Measurements from ENCODE around the gene RAB33A. TPM values are rescaled to one million over a fixed set of nuclear protein-coding genes. Genes with fewer than 3 reads are reported as not detected.

The RAB33A gene
- total RNA-seq, 2 donors from 2014 or later = 0.78 TPM; not detected in 1

Other genes with a start within 250 kb of the RAB33A start
- gene BCORL1, start 189.3 kb upstream of the RAB33A start, total RNA-seq = 1 to 10 TPM; 3.0 to 4.4 TPM
- 1 to 10 TPM; 1.6 to 3.6 TPM for gene ELF4, start 61.5 kb upstream of the RAB33A start, total RNA-seq
- gene AIFM1, start 6.1 kb upstream of the RAB33A start, total RNA-seq = 10 to 100 TPM; 14.8 to 22.4 TPM
- 1 to 10 TPM; 2.6 to 2.9 TPM for gene ZNF280C, start 96.9 kb downstream of the RAB33A start, total RNA-seq
- 10 to 100 TPM; 10.6 to 18.5 TPM for gene SLC25A14, start 168.0 kb downstream of the RAB33A start, total RNA-seq
- 10 to 100 TPM in 1 of 2 donors, 1 to 10 TPM in 1; 1.8 to 15.2 TPM for gene GPR119, start 213.7 kb downstream of the RAB33A start, total RNA-seq
- 10 to 100 TPM in 1 of 2 donors, 1 to 10 TPM in 1; 7.0 to 13.2 TPM for gene RBMX2, start 230.0 kb downstream of the RAB33A start, total RNA-seq

Measured in body of pancreas (tissue), 2 donors.